NCI-H82 (cell line): ENCODE data around the gene SAFB2.
A peak's percentile ranks its signal among the peaks of the same experiment; 100 is the strongest.
"Not testable (repeated sequence)": the region's sequence is repeated elsewhere in the genome, so short reads cannot be mapped to it uniquely, and the experiment has no call there.

Experiments
- DNase-seq: peaks from one replicate; lab custom pipeline; 2025; lab: John Stamatoyannopoulos, UW

SAFB2 gene

GRCh38 chr19:5632657-5633056 lies 10.1 kb upstream of the SAFB2 start:
- no peak for DNase-seq

GRCh38 chr19:5632241-5632612 lies 9.7 kb upstream of the SAFB2 start:
- no peak for DNase-seq

GRCh38 chr19:5631567-5632240 lies 9.1 kb upstream of the SAFB2 start:
- DNase-seq = no peak

GRCh38 chr19:5628919-5629481 lies 6.4 kb upstream of the SAFB2 start:
- no peak for DNase-seq

- DNase-seq = no peak
Observed at GRCh38 chr19:5628461-5628860, 5.9 kb upstream of the SAFB2 start.

- peak; percentile 94 for DNase-seq
Observed at GRCh38 chr19:5627395-5627904, 4.9 kb upstream of the SAFB2 start.

- DNase-seq = no peak
Observed at GRCh38 chr19:5625641-5626040, 3.1 kb upstream of the SAFB2 start.

- DNase-seq = peak; percentile 36
Observed at GRCh38 chr19:5624741-5625278, 2.2 kb upstream of the SAFB2 start.

GRCh38 chr19:5624018-5624663 lies 1.6 kb upstream of the SAFB2 start:
- DNase-seq = peak; percentile 35

GRCh38 chr19:5623397-5624017 lies 931 bp upstream of the SAFB2 start:
- no peak for DNase-seq

- no peak for DNase-seq
Observed at GRCh38 chr19:5621945-5622464, 571 bp downstream of the SAFB2 start.

GRCh38 chr19:5621311-5621944 lies 1.1 kb downstream of the SAFB2 start:
- no peak for DNase-seq

- no peak for DNase-seq
Observed at GRCh38 chr19:5619946-5620345, 2.6 kb downstream of the SAFB2 start.

GRCh38 chr19:5618591-5618990 lies 4.0 kb downstream of the SAFB2 start:
- no peak for DNase-seq

GRCh38 chr19:5617080-5617479 lies 5.5 kb downstream of the SAFB2 start:
- DNase-seq = no peak

GRCh38 chr19:5615756-5616327 lies 6.7 kb downstream of the SAFB2 start:
- no peak for DNase-seq

- DNase-seq = no peak
Observed at GRCh38 chr19:5612891-5613865, 9.4 kb downstream of the SAFB2 start.

- no peak for DNase-seq
Observed at GRCh38 chr19:5609881-5610448, 12.6 kb downstream of the SAFB2 start.

GRCh38 chr19:5608766-5609165 lies 13.8 kb downstream of the SAFB2 start:
- DNase-seq = not testable (repeated sequence)

GRCh38 chr19:5608291-5608690 lies 14.3 kb downstream of the SAFB2 start:
- no peak for DNase-seq
